T follicular helper cell (primary cell): ENCODE measurements around the gene MIDN.

Experiments used
- DNase-seq: peaks from one replicate; pipeline ENCODE4 v3.0.0-alpha.2; 2020; ENCODE audit warnings: low read depth

The MIDN gene

GRCh38 chr19:1282588-1283206, 34.3 kb downstream of the MIDN start:
- DNase-seq = no peak

- no peak for DNase-seq
These were observed 35.0 kb downstream of the MIDN start for GRCh38 chr19:1283207-1283916.

DNA sequence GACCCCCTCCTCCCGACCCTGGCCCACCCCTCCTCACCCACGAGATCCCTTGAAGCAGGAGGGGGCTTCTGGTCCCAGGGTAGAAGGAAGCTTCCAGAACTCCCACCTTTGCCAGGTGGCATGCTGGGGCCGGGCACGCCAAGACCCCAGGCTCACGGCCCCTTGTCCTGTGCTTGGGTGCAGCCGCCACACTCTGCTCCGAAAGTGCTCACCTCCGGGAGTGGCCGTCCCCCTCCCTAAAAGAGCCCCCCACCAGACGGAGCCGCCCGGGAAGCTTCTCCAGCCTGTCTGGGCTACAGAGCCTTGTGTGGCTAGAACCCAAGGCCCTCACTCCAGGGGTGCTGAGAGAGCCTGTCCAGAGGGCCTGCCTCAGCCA, 35.5 kb downstream of the MIDN start:
- no peak for DNase-seq

- no peak for DNase-seq
These were observed 36.1 kb downstream of the MIDN start for GRCh38 chr19:1284293-1284978.

DNA sequence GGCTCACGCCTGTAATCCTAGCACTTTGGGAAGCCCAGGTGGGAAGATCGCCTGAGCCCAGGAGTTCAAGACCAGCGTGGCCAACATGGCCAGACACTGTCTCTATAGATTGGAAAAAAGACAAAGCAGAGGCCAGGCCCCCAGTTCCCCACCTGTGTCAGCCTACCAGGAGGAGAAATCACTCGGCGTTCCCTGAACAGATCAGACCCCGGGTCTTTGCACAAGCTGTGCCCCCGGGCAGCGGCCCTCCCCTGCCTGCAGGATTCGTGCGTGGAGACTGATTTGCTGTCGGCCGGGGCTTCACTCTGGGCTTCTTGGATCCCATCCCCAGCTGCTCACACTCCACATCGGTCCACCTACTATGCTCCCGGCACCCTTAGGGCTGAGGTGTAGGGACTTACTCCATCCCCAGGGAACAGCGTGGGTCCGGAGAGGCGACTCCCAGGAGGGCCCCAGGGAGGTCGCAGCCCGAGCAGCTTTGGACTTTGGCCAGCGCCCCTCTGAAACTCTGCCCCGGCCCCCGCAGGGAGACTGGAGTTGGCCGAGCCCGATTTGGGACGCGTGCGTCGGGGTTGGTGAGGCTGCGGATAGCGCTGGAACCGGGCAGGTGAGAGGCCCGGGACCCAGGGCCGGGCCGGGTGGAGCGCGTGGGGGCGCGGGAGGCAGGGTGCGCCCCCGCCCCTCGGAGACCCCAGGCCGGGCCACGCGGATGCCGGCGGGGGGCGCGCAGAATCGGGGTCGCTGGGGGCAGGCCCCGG, 36.8 kb downstream of the MIDN start:
- DNase-seq = no peak

GRCh38 chr19:1285737-1286360, 37.5 kb downstream of the MIDN start, which contains the start of gene EFNA2:
Gene EFNA2, plus strand, starts transcription at chr19:1285873. Its CDS starts 296 bp downstream, at chr19:1286169.
- DNase-seq = no peak

DNA sequence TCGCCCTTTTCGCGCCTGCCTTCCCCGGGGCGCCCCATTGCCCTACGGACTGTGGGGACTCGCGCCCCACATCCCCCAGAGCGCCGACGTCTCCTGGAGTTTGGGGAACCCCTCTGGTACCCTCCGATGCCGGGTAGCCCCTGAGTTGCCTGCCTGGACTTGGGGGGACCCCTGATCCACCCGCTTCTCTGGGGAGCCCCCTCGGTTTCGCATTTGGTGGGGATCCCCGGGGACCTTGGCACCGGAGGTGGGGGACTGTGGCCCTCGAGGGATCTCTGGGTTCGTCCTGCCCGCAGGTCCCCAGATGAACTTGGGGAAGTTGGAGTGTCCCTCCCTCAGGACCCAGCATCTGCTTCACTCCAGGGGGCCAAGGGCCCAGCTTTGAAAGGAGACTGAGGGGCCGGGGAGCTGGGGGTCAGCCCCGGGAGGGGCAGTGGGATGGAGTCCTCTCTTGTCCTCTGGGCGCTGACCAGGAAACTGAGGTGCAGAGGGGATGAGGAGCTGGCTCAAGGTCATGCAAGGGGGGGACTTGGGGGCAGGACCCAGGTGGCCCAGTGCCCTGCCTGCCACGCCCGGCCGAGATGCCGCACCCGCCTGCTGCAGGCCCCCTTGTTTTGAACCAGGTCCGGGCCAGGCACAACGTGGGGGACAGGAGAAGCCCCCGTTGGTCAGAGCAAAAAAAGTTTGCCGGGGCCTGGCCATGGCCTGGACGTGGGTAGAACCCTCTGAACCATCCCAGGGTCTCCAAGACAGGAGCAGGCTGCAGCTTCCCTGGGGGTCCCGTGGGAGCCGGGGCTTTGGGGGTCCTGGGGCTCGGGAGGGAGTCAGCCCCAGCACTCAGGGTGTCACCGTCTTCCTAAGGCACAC, 38.3 kb downstream of the MIDN start:
- DNase-seq = no peak

- DNase-seq = no peak
These were observed 39.2 kb downstream of the MIDN start for GRCh38 chr19:1287354-1288225.

DNA sequence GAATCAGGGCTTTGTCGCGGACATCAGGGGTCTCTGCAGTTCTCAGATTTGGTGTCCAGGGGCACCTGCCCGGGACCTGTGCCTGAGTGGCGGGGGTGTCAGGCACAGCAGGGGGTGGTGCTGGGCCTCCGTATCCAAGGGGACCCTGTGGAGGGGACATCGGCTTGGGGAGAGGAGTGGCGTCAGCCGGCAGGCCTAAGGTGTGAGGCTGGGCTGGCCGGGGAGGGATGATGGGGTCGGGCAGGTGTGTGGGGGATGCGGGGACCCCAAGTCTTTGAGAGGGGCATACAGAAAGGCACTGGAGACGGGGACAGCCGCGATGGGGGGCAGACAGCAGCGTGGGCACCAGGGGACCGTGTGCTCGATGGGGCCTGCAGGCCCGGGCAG, 39.8 kb downstream of the MIDN start:
- DNase-seq = no peak

DNA sequence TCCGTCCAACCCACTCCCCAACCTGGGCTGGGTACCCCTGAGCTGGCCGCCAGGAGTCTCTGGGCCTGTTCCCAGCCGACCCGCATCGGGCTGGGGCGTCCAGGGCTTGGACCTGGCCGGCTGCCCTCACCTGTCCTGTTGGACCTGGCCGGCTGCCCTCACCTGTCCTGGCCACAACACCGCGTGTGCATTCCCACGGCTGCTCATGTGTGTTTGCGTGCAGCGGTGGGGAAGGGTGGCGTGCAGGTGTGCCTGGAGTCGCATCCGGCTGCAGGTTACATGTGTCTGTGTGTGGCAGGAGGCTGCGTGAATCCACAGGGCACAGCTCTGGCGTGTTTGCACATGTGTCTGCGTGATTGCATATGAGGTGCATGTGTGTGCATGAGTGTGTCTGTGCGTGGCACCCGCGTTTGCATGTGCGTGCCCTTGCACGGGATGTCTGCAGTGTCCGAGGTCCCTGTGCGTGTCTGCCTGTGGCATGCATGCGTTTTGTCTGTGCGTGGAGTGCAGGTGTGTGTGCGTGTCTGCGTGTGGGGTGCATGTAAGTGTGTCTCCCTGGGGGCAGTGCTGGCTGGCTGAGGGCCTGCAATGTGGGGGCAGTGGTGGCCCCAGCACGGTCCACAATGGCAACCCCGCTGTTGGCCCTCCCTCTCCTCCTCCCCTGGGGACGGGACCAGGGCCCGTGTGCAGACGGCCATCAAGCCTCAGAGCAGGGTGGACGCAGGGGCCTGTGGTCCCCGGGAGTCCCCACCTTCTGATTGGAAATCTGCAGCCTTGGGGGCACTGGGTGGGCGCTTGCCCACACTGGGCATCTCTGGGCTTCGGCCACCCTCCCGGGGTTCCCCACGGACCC, 40.7 kb downstream of the MIDN start:
- no peak for DNase-seq

GRCh38 chr19:1289686-1290025, 41.3 kb downstream of the MIDN start:
- DNase-seq = no peak

DNA sequence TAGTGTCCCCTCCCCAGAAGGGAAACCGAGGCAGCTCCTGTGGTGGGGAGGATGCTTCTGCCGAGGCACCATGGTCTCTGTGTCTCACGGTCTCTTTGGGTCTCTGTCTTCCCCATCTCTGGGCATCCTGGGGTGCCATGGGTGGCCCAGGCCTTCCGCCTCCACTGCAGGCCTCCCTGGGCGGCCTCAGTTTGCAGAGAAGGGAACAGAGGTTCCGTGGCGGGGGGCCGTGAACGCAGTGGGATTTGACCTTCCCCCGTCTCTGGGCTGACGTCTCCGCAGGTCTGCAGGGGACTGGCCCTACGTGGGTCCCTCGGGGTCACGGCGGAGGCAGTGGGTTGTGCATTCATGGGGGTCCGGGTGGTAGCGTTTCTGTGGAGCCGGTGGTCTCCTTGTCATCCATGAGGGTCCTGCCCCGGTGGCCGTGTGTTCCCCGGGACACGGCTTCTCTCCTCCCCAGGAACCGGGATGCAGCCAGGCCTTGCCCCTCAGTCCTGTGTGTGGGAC, 41.9 kb downstream of the MIDN start:
- DNase-seq = no peak

- no peak for DNase-seq
These were observed 42.6 kb downstream of the MIDN start for GRCh38 chr19:1290703-1291651.

DNA sequence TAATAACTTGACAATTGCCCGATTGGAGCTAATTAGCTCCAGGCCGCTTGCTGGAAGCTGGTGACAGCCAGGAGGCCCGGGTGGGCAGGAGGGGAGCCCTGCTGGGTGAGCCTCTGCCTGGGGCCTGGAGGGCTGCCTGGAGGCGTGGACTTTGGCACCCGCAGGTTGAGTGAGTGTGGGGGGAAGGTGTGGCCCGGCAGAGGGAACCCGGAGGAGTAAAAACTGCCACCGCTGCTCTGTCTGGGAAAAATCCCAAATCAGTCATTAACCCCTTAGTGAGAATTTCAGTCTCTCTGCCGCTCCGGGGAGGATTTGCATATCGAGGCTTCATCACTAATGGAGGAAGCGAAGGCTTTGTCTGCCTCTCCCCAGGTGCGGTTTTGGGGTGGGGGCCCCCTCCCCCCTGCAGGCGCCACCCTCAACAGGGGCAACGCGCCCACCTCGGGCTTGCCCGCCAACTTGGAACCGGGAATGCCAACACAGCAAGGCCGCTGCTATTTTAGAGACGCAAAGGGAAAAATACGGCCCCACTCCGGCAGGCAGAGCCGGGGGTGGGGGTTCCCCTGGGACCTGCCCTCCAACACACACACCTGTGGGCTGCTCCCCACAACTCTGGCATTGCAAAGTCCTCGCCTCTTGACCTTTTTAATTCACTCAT, 43.5 kb downstream of the MIDN start:
- no peak for DNase-seq

DNA sequence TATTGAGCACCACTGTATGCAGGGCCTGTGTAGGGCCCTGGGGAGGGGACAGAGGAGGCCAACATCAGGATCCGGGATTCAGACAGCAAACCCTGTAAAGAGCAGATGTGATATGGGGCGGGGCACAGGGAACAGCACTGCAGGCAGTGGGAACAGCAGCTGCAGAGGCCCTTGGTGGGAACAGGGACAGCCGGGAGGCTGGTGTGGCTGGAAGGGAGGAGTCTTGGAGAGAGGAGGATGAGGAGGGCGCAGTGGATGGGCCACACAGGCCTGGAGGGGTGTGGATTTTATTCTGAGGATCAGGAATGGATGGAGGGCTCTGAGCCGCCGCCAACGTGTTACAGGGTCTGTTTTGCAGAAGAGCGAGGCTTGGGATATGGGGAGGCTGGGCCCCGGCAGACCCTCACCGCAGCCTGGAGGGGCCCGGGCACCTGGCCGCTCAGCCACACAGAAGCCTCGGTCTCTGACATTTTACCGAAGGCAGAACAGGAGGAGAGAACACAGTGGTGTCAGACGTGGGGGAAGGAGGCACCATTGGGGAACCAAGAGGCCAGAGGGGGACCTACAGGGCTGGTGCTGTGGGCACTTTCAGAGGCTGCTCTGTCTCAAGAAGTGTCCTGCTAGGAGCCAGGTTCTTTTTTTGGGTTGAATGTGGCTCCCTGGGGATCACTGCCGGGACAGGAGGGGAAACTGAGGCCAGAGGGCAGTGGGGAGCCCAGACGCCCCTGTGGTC, 44.2 kb downstream of the MIDN start:
- DNase-seq = no peak

DNA sequence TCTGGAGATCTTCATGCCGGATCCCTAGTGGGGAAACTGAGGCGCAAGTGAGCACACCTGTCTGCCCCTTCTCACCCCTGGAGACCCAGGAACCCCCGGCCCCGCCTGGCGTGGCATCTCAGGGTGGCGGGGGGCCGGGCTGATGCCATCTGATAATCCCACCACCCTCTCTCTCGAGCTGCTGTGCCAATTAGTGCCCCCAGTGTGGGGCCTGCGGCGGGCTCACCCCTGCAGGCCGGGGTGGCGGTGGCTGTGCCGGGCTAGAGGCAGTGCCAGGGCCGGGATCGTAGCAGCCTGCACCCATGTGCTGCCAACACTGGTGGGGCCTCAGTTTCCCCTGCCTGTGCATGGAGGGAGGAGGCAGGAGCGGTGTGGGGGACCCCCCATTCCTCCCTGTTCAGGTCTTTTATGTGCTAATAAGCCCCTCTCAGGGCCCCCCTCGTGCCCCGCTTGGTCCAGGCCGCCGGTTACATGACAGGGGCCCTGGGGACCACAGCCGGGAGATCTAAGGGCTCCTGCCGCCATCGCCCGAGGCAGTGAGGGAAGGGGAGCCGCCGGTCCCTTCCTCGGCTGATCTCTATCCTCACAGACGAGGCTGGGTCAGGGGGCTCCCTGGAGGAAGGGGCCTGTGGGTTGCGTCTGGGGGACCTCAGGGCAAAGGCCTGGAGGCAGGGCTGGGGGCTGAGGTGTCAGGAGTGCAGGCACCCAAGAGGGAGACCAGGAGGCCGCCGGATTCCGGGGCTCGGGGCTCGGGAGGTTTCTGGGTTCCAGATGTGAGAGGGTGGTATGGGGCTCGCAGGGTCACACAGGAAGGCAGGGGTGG, 45.6 kb downstream of the MIDN start:
- no peak for DNase-seq
